ENCODE measurements around the gene SLC6A16.
"Not testable (repeated sequence)": the region's sequence is repeated elsewhere in the genome, so short reads cannot be mapped to it uniquely, and the experiment has no call there.

Gene SLC6A16

DNA sequence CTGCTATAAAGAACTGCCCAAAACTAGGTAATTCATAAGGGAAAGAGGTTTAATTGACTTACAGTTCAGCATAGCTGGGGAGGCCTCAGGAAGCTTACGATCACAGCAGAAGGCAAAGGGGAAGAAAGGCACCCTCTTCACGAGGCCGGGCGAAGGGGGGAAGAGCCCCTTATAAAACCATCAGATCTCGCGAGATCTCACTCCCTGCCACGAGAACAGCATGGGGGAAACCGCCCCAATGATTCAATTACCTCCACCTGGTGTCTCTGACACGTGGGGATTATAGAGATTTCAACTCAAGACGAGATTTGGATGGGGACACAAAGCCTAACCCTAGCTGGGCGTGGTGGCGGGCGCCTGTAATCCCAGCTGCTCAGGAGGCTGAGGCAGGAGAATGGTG, 42.8 kb downstream of the SLC6A16 start:
- Histone ChIP-seq H3K9ac (no peak overlapping the region), H3K4me2 (no peak overlapping the region), H3K4me3 (no peak overlapping the region), H3K9me3 (replicated peaks in 1 of 11) (peaks cover 0 to 9% (median 7%) of the 10 kb centered on the region in 11 experiments; a peak in 15 of 22 replicates), H3K4me1 (no peaks in the 10 kb centered on the region), H3K27me3 (no peaks in the 10 kb centered on the region), H3K36me3 (no peaks in the 10 kb centered on the region), H3K27ac (no peak overlapping the region), H4K20me1 (no peaks in the 10 kb centered on the region)
- no peak for TF ChIP-seq Cebpa-rat (IDR thresholded peaks at IDR 0.05)

DNA sequence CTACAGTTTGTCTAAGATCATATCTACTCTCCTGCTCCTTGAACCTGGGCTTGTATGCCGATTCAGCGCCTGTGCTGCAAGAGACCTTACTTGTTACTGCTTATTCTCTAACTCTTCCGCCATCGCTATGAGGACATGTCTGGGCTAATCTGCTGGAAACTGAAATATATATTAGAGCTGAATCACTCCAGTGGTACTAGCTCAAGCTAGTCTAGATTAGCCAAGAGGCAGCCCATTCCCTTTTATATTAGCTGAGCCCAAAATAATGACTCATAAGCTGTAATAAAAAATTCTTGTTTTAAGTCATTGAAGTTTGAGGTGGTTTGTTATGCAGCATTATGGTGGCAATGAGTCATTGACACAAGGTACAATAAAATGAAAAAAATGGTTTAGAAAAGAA, 52.8 kb downstream of the SLC6A16 start:
- Histone ChIP-seq H3K27me3 (no peaks in the 10 kb centered on the region), H4K20me1 (no peaks in the 10 kb centered on the region), H3K9ac (no peak overlapping the region), H3K27ac (no peak overlapping the region), H3K4me1 (no peaks in the 10 kb centered on the region), H3K36me3 (no peaks in the 10 kb centered on the region), H3K4me3 (no peak overlapping the region), H3K4me2 (no peak overlapping the region), H3K9me3 (replicated peaks in 1 of 11) (peaks cover 9 to 34% (median 19%) of the 10 kb centered on the region in 11 experiments; a peak in 19 of 22 replicates)
- TF ChIP-seq Cebpa-rat (IDR thresholded peaks at IDR 0.05) = no peak

DNA sequence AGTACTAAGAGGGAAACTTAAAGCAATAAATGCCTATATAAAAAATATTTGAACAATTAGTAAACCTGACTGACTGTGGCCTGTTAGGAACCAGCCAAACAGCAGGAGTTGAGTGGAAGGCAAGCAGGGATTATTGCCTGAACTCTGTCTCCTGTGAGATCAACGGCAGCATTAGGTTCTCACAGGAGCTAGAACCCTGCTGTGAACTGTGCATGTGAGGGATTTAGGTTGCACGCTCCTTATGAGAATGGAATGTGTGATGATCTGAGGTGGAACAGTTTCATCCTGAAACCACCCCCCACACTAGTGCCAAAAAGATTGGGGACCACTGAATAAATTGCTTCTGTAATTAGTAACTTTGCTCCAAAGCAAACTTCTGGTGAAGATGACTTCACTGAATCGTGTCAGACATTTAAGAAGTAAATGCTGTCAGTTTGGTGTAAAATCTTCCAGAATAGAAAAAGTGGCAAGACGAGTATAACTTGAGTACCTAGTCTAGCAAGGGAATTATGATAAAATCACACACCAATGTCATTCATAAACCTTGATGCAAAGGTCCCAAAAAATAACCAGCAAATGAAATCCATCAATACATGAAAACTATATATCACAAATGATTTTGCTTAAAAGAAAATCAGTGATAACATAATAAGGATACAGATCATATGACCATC, 53.8 kb downstream of the SLC6A16 start:
- H4K20me1 ChIP-seq = no peaks in the 10 kb centered on the region
- H3K36me3 ChIP-seq = no peaks in the 10 kb centered on the region
- H3K9ac ChIP-seq = no peak overlapping the region
- H3K27me3 ChIP-seq = no peaks in the 10 kb centered on the region
- H3K4me3 ChIP-seq = no peak overlapping the region
- H3K27ac ChIP-seq = no peak overlapping the region
- H3K4me2 ChIP-seq = no peak overlapping the region
- peaks cover 16 to 44% (median 26%) of the 10 kb centered on the region in 11 experiments for H3K9me3 ChIP-seq (replicated peaks in 1 of 11)
- no peak for TF ChIP-seq Cebpa-rat (IDR thresholded peaks at IDR 0.05)
- H3K4me1 ChIP-seq = no peaks in the 10 kb centered on the region

DNA sequence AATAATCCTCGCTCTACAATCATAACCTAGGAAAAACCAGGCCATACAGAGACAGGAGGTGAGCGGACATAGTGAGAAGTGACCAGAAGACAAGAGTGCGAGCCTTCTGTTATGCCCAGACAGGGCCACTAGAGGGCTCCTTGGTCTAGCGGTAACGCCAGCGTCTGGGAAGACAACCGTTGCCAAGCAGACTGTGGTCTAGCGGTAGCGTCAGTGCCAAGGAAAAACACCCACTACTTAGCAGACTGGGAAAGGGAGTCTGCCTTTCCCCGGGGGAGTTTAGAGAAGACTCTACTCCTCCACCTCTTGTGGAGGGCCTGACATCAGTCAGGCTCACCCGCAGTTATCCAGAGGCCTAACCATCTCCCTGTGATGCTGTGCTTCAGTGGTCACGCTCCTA, 58.6 kb downstream of the SLC6A16 start:
- not testable (repeated sequence) for H4K20me1 ChIP-seq, H3K27me3 ChIP-seq, H3K9ac ChIP-seq, H3K4me3 ChIP-seq, H3K27ac ChIP-seq, H3K4me1 ChIP-seq, H3K36me3 ChIP-seq, H3K4me2 ChIP-seq
- peaks cover 31 to 61% (median 45%) of the 10 kb centered on the region in 11 experiments for H3K9me3 ChIP-seq (replicated peaks in 1 of 11)

DNA sequence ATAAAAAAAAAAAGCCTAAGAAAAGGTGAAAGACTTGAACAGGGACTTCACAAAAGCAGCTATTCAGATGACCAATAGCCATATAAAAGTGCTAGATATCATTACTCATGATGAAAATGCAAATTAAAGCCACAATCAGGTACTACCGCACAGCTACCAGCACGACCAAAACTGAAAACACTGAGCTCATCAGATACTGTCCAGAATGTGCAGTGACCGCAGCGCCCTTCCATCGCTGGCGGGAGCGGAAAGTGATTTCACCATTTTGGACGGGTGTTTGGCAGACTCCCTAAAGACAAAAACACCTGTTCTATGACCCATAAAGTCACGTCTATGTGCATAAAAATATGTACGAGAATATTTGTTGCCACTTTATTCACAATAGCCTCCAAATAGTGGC, 60.7 kb downstream of the SLC6A16 start:
- H3K36me3 ChIP-seq = no peaks in the 10 kb centered on the region
- no peak overlapping the region for H3K9ac ChIP-seq
- TF ChIP-seq Cebpa-rat (IDR thresholded peaks at IDR 0.05) = no peak
- no peak overlapping the region for H3K4me2 ChIP-seq
- H3K27ac ChIP-seq = no peak overlapping the region
- no peaks in the 10 kb centered on the region for H3K27me3 ChIP-seq
- no peaks in the 10 kb centered on the region for H3K4me1 ChIP-seq
- H3K4me3 ChIP-seq = no peak overlapping the region
- H4K20me1 ChIP-seq = no peaks in the 10 kb centered on the region
- peaks cover 30 to 60% (median 46%) of the 10 kb centered on the region in 11 experiments for H3K9me3 ChIP-seq (replicated peaks in 1 of 11)

DNA sequence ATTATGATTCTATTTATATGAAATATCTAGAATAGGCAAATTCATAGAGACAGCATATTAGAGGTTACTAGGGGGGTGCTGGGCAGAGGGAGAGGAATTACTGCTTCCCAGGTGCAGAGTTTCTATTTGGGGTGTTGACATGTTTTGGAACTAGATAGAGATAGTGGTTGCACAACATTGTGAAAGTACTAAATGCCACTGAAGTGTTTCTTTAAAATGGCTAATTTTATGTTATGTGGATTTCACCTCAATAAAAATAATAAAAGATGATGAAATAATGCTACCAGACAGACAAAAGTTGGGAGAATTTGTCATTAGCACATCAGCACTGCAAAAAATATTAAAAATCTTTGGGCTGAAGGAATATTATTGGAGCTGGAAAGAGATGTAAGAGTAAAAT, 63.4 kb downstream of the SLC6A16 start:
- no peak overlapping the region for H3K27ac ChIP-seq
- H3K27me3 ChIP-seq = no peaks in the 10 kb centered on the region
- TF ChIP-seq Cebpa-rat (IDR thresholded peaks at IDR 0.05) = peak in 1 of 11 experiments; percentile 41; a peak in 1 of 22 replicates
- no peak overlapping the region for H3K9ac ChIP-seq
- no peak overlapping the region for H3K4me2 ChIP-seq
- H3K4me1 ChIP-seq = no peaks in the 10 kb centered on the region
- H4K20me1 ChIP-seq = no peaks in the 10 kb centered on the region
- no peaks in the 10 kb centered on the region for H3K36me3 ChIP-seq
- peaks cover 30 to 48% (median 44%) of the 10 kb centered on the region in 11 experiments for H3K9me3 ChIP-seq (replicated peaks in 1 of 11)
- no peak overlapping the region for H3K4me3 ChIP-seq

DNA sequence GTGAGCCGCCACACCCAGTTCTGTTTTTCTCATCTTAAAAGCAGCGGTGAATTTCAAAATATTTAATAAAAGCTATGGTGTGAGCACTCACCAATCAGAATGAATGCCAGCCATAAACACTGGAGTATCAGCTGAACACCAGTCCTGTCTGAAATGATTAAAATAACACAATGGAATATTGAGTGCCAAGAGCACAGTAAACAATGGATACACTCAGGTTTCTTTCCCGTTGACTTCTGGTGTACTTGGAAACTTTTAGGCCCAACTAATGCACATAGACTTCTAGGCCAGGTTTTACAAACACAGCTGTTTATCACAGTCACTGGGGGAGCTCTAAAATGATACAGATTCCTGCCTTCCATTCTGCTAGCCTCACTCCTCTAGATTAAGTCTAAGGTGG, 68.3 kb downstream of the SLC6A16 start:
- Histone ChIP-seq H3K36me3 (no peaks in the 10 kb centered on the region), H3K27ac (no peak overlapping the region), H3K9me3 (replicated peaks in 1 of 11) (peaks cover 17 to 35% (median 26%) of the 10 kb centered on the region in 11 experiments), H3K9ac (no peak overlapping the region), H3K4me1 (no peaks in the 10 kb centered on the region), H3K4me3 (no peak overlapping the region), H4K20me1 (no peaks in the 10 kb centered on the region), H3K4me2 (no peak overlapping the region), H3K27me3 (no peaks in the 10 kb centered on the region)
- no peak for TF ChIP-seq Cebpa-rat (IDR thresholded peaks at IDR 0.05)

DNA sequence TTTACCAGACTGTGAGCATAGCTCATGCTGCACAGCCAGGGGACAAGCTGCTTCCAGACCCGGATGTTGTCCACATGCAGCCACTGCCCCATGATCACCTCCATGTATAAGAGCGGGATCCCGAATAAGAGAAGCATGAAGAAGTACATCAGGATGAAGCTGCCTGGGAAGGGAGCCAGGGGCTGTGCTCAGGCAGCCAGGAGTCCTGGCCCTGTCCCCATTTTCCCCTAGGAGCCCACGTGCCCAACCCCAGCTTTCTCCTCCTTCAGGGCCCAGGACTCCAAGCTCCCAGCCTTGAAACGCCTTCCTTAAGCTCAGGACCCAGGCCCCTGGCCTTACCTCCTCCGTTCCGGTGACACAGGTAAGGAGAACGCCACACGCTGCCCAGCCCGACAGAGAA, 69.3 kb downstream of the SLC6A16 start:
- H3K4me1 ChIP-seq = peaks cover 0 to 3% (median 0%) of the 10 kb centered on the region in 10 experiments; a peak in 2 of 20 replicates
- H4K20me1 ChIP-seq = no peaks in the 10 kb centered on the region
- TF ChIP-seq Cebpa-rat (IDR thresholded peaks at IDR 0.05) = no peak
- H3K27ac ChIP-seq = no peak overlapping the region
- H3K36me3 ChIP-seq = no peaks in the 10 kb centered on the region
- peaks cover 17 to 30% (median 22%) of the 10 kb centered on the region in 11 experiments for H3K9me3 ChIP-seq (replicated peaks in 1 of 11)
- no peaks in the 10 kb centered on the region for H3K27me3 ChIP-seq
- H3K9ac ChIP-seq = no peak overlapping the region
- H3K4me3 ChIP-seq = no peak overlapping the region
- no peak overlapping the region for H3K4me2 ChIP-seq

DNA sequence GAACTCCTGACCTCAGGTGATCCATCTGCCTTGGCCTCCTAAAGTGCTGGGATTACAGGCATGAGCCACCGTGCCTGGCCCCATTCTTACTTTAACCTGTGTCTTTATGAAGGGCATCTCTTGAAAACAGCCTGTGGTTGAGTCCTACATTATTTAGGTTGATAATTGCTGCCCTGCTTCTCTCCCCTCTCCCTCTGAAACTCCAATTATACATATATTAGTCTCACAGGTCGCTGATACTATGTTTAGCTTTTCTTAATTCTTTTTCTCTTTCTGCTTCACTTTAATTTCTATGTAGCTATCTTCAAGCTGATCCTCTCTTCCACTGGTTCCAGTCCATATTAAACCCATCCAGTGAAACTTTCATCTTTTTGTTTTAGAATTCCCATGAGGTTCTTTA, 75.1 kb downstream of the SLC6A16 start:
- Histone ChIP-seq H3K9ac (no peak overlapping the region), H3K4me1 (peaks cover 0 to 3% (median 0%) of the 10 kb centered on the region in 10 experiments; a peak in 2 of 20 replicates), H3K9me3 (replicated peaks in 1 of 11) (no peaks in the 10 kb centered on the region; a peak in 2 of 22 replicates), H3K4me2 (no peak overlapping the region), H4K20me1 (no peaks in the 10 kb centered on the region), H3K36me3 (no peaks in the 10 kb centered on the region), H3K4me3 (no peak overlapping the region), H3K27ac (no peak overlapping the region), H3K27me3 (no peaks in the 10 kb centered on the region)
- TF ChIP-seq Cebpa-rat (IDR thresholded peaks at IDR 0.05) = no peak

DNA sequence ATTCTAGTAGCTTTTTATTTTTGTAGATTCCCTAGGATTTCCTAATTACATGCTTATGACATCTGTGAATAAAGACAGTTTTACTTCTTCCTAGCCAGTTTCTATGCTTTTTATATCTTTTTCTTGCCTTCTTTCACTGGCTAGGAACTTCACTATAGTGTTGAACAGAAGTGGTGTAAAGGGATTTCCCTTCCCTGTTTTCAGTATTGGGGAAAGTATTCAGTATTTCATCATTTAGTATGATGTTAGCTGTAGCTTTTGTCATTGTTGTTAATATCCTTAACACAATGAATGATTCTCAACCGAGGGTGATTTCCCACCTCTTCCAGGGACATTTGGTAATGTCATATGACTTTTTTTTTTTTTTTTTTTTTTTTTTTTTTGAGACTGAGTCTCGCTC, 77.3 kb downstream of the SLC6A16 start:
- Histone ChIP-seq H3K9me3 (replicated peaks in 1 of 11) (no peaks in the 10 kb centered on the region; a peak in 2 of 22 replicates), H3K4me3 (no peak overlapping the region), H3K27ac (no peak overlapping the region), H3K9ac (no peak overlapping the region), H3K4me2 (no peak overlapping the region), H3K27me3 (no peaks in the 10 kb centered on the region), H3K4me1 (peaks cover 0 to 11% (median 2%) of the 10 kb centered on the region in 10 experiments; a peak in 8 of 20 replicates), H4K20me1 (no peaks in the 10 kb centered on the region), H3K36me3 (no peaks in the 10 kb centered on the region)
- TF ChIP-seq Cebpa-rat (IDR thresholded peaks at IDR 0.05) = no peak

Measured in BLaER1 treated with 17β-estradiol and CSF1 and Interleukin-3, amounts not matched to agents 10 nM and 100 nM (cell line).